ENCODE data around the gene AFM. TPM values are rescaled to one million over a fixed set of nuclear protein-coding genes. Genes with fewer than 3 reads are reported as not detected.

Gene AFM
- total and polyA plus RNA-seq, 2 donors from 2014 or later: 30.8 TPM; not detected in 1

DNA sequence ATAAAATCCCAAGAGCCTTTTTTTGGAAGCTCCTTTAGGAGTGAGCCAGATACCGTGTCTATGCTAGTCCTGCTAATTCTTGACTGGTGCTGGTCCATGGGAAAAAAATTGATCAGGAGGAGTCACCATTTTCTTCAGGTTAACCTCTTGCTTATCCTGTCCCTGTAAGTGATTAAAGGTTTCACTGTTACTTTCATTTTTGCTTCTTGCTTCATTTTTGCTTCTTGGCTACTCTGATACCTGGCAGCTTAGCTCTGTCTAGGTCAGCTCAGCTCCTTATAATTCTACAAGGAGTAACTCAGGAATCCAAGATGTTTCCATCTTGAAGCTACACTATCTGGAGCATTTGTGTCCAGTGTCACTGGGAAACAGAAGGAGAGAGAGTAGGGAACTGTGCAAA lies 45.7 kb downstream of the AFM start:
- Histone ChIP-seq H3K36me3 (ENCODE audit: control insufficient read depth in 2 of 3, insufficient read depth in 3 of 3, low read length in 3 of 3) (peaks cover 0 to 18% (median 0%) of the 10 kb centered on the region in 3 donors), H3K27me3 (ENCODE audit: control insufficient read depth, insufficient read depth, low read length) (no peaks in the 10 kb centered on the region), H3K4me1 (ENCODE audit: control insufficient read depth in 2 of 3, insufficient read depth in 2 of 3, low read depth in 1 of 3, low read length in 3 of 3) (no peaks in the 10 kb centered on the region), H3K4me3 (ENCODE audit: low read length in 3 of 3) (no peak overlapping the region), H3K9me3 (ENCODE audit: control insufficient read depth in 2 of 3, insufficient read depth in 1 of 3, low read length in 3 of 3) (no peaks in the 10 kb centered on the region), H3K27ac (ENCODE audit: low read depth in 2 of 2, low read length in 2 of 2) (no peak overlapping the region), H3K9ac (ENCODE audit: low read length in 3 of 3) (no peak overlapping the region)
- intact Hi-C loops (cut with DNase I): no loop called here
- TF ChIP-seq, protein P1, sequence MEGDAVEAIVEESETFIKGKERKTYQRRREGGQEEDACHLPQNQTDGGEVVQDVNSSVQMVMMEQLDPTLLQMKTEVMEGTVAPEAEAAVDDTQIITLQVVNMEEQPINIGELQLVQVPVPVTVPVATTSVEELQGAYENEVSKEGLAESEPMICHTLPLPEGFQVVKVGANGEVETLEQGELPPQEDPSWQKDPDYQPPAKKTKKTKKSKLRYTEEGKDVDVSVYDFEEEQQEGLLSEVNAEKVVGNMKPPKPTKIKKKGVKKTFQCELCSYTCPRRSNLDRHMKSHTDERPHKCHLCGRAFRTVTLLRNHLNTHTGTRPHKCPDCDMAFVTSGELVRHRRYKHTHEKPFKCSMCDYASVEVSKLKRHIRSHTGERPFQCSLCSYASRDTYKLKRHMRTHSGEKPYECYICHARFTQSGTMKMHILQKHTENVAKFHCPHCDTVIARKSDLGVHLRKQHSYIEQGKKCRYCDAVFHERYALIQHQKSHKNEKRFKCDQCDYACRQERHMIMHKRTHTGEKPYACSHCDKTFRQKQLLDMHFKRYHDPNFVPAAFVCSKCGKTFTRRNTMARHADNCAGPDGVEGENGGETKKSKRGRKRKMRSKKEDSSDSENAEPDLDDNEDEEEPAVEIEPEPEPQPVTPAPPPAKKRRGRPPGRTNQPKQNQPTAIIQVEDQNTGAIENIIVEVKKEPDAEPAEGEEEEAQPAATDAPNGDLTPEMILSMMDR (IDR thresholded peaks at IDR 0.05; ENCODE audit: borderline replicate concordance, extremely low read depth, insufficient read depth): no peak
- DNase-seq (no peak), FAIRE-seq (no peak)

DNA sequence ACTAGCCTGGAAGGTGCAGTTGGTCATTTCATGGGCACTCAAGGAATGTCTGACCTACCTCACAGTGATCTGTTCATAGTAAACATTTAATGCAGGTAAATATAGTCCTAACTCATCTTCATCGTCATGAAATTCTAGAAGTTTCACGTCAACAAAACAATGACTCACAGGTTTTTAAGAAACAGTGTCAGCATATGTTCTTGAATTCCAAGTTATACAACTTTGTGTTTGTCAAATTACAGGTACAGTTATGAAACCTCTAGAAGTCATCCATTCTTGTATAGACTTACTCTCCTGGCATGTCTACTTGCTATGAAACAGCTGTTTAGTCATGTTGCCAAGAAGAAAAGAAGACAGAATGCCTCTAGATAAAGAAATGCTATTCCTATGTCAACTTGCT lies 46.6 kb downstream of the AFM start:
- Histone ChIP-seq H3K27ac (ENCODE audit: low read depth in 2 of 2, low read length in 2 of 2) (no peak overlapping the region), H3K9ac (ENCODE audit: low read length in 3 of 3) (no peak overlapping the region), H3K27me3 (ENCODE audit: control insufficient read depth, insufficient read depth, low read length) (no peaks in the 10 kb centered on the region), H3K36me3 (ENCODE audit: control insufficient read depth in 2 of 3, insufficient read depth in 3 of 3, low read length in 3 of 3) (peaks cover 0 to 12% (median 0%) of the 10 kb centered on the region in 3 donors), H3K4me1 (ENCODE audit: control insufficient read depth in 2 of 3, insufficient read depth in 2 of 3, low read depth in 1 of 3, low read length in 3 of 3) (no peaks in the 10 kb centered on the region), H3K4me3 (ENCODE audit: low read length in 3 of 3) (no peak overlapping the region), H3K9me3 (ENCODE audit: control insufficient read depth in 2 of 3, insufficient read depth in 1 of 3, low read length in 3 of 3) (no peaks in the 10 kb centered on the region)
- DNase-seq (no peak), FAIRE-seq (no peak)
- intact Hi-C loops (cut with DNase I): no loop called here
- TF ChIP-seq, protein P1 (IDR thresholded peaks at IDR 0.05; ENCODE audit: borderline replicate concordance, extremely low read depth, insufficient read depth): no peak

DNA sequence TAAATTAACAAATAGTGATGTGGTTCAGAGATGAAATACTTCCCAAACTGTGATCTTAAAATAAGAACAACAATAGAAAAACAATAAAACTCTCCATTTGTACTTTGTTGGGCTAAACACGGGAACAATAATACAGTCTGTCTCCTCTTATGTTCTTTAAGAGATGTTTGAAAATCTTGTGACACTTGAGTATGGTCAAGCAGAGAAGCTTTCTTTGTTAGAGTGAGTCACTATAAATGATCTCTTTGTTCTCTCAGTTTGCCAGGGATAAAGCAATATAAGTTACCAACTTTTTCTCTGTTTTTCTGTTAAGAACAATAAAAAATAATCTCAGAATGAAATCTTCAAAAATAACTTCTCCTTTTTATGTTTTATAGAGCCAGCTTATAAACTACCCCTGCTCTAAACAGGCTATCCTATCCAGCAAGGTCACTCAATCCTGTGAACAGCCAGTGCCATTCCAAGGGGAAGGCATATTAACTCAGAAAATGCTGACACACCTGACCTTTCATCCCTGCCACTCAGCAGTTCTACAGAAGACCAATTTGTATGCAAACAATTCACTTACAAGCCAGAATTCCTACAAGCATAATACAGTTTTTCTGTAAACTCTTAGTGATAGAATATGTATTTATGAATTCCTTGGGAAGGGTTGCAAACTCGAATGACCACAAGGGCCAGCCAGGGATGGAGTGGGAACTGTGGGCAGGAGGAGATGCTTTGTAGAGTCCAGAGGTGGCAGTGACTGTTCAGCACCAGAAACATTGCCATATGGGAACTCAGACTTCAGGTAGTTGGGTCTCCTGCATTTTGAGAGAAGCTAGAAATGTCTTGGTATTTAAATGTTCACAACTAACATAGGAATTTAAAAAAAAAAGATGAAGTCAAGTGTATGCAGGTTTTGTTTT lies 52.2 kb downstream of the AFM start:
- H3K36me3 ChIP-seq (ENCODE audit: control insufficient read depth in 2 of 3, insufficient read depth in 3 of 3, low read length in 3 of 3): peaks cover 0 to 15% (median 3%) of the 10 kb centered on the region in 3 donors
- H3K4me3 ChIP-seq (ENCODE audit: low read length in 3 of 3): no peak overlapping the region
- H3K27ac ChIP-seq (ENCODE audit: low read depth in 2 of 2, low read length in 2 of 2): no peak overlapping the region
- H3K4me1 ChIP-seq (ENCODE audit: control insufficient read depth in 2 of 3, insufficient read depth in 2 of 3, low read depth in 1 of 3, low read length in 3 of 3): peaks cover 0 to 14% (median 3%) of the 10 kb centered on the region in 3 donors
- no peaks in the 10 kb centered on the region for H3K9me3 ChIP-seq (ENCODE audit: control insufficient read depth in 2 of 3, insufficient read depth in 1 of 3, low read length in 3 of 3)
- no peak overlapping the region for H3K9ac ChIP-seq (ENCODE audit: low read length in 3 of 3)
- FAIRE-seq (peak; percentile 38), DNase-seq (peak in 2 of 5 donors; percentile 19 to 26)
- TF ChIP-seq, protein P1 (IDR thresholded peaks at IDR 0.05; ENCODE audit: borderline replicate concordance, extremely low read depth, insufficient read depth): no peak
- H3K27me3 ChIP-seq (ENCODE audit: control insufficient read depth, insufficient read depth, low read length): no peaks in the 10 kb centered on the region
- intact Hi-C loops (cut with DNase I): no loop called here
